Hypothalamus (tissue), 51 donors: ENCODE measurements around the gene TM2D3.

Experiments
- DNase-seq, 51 donors: peaks; one replicate each; lab custom pipeline; 2025; lab: John Stamatoyannopoulos, UW

TM2D3 gene

DNA sequence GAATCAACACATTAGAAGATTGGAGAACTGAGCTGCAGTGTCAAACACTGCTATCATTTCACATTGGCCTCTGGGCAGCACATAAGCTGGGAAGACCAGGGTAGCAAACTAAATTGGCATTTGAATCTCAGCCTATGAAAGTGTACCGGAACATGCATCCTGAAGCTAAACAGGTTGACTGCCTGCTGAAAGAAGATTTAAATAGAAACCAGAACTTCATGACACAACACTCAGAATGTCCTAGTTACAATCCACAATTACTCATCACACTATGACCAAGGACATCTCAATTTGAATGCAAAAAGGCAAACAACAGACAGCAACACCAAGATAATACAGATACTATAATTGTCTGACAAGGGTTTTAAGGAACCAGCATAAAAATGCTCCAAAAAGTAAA, 26.2 kb downstream of the TM2D3 start:
- DNase-seq, result no peak

DNA sequence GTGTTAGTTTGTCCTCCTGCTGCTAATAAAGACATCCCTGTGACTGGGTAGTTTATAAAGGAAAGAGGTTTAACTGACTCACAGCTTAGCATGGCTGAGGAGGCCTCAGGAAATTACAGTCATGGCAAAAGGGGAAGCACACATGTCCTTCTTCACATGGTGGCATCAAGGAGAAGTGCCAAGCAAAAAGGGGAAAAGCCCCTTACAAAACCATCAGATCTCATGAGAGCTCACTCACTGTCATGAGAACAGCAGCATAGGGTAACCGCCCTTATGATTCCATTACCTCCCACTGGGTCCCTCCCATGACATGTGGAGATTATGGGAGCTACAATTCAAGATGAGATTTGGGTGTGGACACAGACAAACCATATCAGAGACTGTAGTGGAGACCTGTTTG, 27.0 kb downstream of the TM2D3 start:
- no peak for DNase-seq

DNA sequence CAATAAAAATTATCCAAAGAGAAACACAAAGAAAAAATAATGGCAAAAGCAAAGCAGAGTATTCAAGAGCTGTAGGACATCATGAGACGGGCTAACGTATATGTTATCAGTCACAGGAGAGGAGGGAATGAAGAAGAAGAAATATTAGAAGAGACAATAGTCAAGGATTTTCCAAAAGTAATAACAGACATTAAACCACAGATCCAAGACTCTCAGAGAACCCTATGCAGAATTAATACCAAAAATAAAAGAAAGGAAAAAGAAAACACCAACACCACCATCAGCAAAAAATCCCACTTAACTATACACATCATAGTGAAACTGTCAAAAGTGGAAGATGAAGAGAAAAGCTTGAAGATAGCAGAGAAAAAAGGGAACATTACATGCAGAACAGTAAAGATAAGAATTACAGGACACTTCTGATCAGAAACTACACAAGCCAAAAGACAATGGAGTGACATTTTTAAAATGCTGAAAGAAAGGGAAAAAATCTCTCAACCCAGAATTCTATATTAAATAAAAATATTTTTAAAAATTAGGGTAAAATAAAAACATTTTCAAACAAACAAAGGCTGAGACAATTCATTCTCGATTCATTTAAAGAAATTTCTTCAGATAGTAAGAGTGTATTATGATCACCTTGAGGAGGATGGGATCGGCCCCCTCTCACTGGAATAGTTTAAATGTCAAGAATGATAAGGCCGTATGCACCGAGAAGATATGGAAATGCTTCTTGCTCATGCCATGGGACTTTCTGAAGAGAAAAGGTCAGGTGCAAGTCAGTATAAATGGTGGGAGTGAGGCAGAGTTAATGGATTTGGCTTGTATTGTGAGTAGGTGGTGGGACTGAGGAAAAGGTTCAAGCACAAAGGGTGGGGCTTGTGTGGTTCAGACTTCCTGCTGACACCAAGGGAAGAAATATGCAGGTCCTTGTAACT, 28.5 kb downstream of the TM2D3 start:
- DNase-seq, result no peak

DNA sequence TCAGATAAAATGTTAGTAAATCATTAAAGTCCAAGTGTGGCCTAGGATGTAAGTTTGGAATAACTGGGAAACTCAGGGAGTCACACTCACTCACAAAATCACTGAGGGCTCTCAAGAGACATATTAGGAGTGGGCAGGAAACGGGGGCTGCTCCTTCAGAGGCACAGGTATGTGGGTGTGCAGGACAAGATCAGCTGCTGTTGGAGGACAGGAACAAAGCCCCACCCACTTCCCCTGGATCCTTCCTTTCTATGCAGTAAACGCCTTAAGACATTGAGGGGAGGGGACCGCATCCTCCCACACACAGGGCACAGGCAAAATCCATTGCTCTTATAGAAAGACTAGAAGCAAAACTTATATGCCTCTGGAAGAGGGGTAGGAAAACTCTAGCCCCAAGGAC, 30.2 kb downstream of the TM2D3 start:
- no peak for DNase-seq

DNA sequence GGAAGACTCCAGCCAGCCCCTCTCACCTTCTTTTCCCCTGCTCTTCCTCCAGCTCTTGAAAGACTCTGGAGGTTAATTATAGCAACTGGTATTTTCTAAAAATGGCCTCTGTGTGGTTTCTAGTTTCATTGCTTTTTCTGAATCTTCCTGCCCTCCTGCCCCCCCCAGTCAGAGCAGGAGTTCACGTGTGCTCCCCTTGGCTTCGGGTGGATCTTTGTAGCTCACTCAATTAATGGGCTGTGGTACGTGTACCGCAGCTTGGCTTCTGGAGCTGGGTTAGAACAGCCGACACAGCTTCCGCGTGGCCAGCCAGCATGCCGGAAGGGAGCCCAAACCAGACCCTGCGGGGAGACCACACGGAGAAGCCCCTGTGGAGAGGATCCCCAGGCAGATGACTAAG, 31.5 kb downstream of the TM2D3 start:
- DNase-seq, result no peak

DNA sequence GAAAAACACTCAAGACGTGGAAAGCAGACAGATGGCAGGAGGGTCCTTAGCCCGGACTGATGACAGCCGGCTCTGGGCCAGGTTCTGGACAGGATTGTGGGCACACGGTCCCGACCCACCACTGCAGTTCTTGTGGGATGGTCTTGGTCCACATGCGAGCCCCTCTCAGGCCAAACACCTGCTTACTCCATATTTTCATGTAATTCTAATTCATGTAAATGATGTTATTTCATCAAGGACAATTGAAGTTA, 32.6 kb downstream of the TM2D3 start:
- no peak for DNase-seq

DNA sequence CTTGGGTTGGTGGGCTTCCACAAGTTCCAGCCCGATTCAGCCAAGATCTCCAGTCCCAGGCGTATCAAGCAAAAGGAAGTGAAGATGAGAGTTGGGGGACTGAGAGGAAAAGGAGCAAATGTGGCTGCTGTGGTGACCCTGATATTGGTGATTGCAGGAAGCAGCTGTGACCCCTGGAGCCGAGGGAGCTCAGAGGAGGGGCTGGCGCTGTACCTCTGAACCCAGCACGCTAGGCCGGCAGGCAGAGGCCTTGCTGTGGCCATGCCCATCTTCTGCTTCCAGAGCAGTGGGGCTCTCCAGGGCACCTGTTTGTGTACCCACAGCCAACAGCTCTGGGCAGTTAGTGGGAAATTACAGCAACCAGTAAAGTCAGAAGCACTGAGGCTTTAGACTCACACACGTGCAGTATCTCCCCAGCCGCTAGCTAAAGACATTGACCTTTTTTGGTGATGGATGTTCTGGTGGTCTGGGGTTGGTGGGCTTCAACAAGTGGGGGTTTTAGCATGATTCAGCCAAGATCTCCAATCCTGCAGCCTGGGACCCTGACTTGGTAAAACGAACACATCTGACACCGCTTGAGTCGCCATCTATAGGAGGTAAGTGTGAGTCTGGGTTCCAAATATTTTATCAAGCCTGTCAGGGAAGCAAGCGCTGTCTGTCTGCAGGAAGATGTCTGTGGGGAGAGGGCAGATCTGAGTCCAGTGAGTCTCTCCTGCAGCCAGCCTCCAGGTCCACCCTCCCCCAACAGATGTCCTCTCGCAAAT, 33.1 kb downstream of the TM2D3 start:
- DNase-seq, result no peak

DNA sequence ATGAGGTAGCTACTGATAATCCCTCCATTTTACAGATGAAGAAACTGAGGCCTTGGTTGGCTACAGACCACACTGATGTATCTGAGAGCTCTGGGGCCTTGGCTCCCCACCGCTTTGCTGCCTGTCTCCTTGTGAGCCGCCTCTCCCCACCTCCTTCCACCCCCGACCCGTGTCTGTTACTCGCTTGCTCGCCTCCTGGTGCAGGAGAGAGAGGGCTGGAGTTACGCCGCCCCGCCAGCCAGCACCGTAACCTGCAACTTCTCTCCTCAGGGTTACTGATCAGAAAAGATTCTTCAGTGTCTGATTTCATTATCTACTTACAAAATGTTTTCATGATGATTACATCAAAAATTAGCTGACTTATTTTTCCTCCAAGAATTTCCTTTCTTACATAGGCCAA, 34.1 kb downstream of the TM2D3 start:
- no peak for DNase-seq

DNA sequence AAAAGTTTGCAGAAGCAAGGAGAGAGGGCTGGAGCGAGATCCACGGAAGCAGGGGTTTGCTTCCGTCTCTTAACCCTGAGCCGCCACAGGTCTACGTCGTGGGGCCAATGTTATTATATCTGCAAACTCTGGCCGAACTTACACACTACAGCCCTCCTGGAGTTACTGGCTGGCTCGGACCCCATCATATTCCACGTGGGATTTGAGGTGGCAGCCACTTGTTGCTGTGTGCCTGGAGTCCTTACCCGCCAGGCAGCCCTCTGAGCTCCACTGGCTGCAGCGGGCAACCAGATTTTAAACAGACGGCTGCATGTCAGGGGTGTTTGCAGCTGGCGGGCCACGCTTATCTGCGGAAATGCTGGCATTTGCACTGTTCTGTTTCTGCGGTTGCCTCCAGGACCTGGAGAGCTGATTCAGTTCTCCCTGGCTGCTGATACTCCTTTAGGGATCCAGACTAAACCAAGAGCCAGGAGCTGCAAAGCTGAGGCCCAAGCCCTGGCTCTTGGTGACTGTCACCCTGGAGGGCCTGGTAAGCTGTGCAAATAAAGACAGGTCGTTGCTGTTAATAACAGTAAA, 34.7 kb downstream of the TM2D3 start:
- DNase-seq, result no peak

DNA sequence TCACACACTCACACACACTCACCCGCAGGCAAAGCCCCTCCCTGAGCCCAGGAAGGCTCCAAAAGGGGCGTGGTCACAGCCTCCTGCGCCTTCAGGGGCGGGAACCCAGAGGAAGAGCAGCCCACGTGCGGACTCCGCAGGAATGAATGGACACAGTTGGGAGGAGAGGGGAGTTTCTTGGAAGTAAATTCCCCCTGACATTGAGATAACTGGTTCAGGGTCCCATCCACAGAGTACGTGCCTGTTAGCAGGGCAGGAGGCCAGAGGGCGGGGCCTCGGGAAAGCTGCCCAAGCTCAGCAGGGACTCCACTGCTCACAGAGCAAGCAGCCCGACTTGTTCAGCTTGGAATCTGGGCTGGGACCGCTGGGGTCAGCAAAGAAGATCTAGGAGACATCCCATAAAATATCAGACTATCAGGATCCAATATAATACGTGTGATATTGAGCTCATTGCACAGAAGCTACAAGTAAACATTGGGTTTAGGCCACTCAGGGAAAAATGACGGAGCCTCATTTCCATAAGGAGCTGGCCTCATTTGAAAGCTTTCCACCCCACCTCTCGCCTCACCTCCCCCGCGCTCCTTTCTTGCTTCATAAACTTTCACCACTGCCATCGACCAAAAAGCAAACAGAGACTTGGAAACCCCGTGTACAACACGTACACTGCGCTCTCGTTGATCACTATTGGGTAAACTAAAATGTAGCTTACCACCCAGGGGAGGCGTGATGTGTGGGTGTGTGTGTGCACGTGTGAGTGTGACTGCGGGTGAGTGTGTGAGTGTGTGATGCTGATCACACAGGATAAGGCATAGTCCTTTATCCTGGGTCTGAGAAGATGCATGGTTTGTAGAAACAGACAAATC, 36.0 kb downstream of the TM2D3 start:
- DNase-seq, result peak in 3 of 51 donors; percentile 9 to 14 (median 10)

DNA sequence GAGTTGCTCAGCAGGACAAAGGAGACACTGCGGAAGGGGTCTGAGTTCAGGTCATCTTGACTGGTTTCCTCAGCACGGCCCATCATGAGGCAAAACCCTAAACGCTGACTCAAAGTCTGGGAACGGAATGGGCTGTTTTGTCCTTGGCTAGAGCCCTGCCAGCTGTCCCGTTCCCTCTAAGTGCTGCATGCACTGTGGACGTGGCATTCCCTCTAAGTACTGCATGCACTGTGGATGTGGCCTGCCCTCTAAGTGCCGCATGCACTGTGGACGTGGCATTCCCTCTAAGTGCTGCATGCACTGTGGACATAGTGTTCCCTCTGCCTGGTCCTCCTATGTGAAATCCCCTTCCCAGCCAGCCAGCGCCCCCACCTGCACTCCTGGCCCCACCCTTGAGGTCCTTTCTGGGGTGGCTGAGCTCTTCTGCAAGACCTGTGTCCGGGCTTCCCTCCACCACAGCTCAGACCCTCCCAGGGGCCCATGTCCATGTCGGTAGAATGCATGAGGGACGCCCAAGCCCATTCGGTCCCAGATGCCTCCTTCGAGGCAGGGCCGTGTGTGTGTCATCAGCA, 36.7 kb downstream of the TM2D3 start:
- DNase-seq, result no peak

DNA sequence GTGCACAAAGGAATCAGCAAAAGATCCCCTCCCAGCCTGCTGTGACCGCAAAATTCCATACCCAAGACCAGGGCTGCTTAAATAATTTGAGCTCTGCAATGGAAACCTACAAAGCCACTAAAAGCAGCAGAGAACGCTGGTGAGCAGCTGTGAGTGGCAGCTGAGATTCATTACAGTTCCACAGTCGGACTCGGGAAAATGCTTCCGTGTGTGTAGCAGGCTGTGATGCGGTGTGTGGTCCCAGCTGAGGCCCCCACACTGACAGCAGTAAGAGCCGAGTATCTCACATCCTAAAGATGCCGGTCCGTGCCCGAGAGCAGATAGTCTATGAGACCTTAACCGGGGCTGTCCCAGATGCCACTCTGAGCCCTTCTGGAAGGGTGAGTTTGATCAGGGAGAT, 37.4 kb downstream of the TM2D3 start:
- no peak for DNase-seq

DNA sequence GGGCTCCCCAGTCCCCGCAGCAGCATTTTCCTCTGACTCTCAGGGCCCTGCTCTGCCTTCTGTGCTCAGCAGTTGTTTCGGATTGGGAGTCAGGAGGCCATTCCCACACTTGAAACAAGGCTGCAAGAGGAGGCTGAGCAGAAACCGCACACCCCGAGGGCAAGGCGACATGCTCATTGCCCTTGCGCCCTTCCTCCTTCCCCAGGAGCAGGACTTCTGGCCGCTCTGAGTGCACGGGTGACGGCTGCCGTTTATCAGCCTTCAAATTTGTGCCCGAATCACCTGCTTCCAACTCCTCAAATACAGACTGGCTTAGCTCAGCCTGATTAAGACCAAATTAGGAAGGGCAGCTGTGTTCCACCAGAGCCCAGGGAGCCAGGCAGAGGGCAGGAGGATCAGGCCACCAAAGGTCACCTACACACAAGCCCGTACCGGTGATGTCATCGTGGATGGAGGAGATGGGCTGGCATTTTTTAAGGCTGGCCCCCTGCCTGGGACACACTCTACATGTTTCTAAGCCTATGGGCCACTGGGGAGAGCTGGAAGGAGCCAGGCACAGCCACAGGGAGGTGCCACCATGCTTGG, 38.1 kb downstream of the TM2D3 start:
- no peak for DNase-seq

DNA sequence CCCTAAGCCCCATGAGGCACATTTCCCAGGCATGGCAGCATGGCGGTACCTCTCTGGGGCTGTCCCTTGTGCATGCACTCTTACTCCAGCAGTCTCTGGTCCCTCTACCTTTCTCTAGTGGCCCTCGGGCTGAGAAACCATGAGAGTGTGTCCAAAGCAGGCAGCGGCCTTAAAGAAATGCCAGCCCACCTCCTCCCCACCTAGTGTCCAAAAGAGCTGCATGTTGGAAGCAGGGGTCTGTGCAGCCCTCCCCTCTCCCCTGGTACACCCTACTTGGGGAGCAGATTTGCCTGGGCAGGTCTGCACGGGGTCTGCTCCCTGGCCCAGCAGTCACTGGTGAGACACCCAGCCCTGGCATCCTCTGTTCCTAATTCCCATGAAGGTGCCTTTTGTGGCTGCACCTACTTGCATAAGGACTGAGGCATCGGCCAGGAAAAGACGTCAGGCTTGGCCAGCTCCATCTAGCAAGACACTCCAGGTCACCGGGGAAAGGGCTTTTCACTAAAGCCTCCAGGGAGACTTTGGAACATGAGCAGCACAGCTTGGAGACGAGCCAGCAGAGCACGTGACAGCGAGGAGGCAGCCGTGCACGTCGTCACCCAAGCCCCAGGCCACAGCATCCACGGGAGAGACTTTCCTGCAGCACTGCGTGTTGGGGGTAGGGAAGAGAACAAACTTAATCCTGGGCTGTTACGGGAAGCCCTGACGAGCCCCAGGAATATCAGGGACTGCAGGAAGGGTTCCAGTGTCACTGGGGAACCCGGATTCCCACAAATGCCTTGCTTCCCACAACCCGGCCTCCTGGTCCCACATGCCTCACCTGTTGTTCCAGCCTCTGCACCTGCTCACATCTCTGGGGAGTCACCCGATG, 38.8 kb downstream of the TM2D3 start:
- peak in 39 of 51 donors; percentile 14 to 78 (median 44) for DNase-seq

DNA sequence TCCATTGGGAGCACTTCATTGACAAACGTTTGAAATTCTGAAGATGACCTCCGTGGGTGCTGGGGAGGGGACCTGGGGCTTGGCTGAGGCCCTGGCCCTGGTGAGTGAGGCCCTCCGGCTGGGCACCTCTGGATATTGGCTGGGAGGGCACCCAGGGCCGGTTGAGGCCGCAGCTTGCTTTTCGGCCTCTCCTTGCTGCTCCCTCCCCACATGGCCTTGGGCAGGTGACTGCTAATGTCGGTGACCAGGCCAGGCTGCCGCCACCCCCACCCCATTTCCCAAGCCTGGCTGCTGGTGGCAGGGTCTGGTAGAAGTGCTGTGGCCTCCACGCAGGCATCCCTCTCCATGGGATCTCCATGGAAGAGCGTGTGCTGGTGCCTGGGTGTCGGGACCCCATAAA, 39.5 kb downstream of the TM2D3 start:
- no peak for DNase-seq

DNA sequence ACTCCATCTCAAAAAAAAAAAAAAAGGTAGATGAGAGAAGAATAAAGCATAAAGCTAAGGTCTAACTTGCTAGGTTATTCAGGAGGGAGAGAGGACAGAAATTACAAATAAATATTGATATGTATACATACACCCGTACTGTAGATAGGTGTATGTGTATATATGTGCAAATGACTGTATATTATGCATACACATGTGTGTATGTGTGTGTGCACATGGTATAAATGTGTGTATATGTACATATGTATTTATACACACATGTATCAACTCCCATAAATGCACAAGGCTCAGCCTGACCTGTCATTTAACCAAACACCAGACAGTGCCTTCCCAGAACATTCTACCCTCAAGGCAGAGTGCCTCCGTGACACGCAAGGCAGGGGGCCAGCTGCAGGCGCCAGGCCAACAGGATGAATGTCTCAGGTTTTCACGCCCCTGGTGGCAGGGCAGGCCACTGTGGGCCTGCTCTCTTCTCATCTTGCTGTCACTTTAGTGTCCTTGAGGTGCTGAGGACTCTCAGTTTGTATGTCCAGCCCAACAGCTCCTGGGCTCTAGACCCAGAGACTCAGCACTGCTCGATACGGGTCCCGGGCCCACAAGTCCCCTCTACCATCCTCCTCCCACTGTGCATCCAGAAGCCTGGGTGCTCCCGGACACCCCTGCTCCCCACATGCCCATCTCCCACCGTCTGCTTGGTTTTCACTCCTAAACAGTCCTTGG, 40.4 kb downstream of the TM2D3 start:
- no peak for DNase-seq

DNA sequence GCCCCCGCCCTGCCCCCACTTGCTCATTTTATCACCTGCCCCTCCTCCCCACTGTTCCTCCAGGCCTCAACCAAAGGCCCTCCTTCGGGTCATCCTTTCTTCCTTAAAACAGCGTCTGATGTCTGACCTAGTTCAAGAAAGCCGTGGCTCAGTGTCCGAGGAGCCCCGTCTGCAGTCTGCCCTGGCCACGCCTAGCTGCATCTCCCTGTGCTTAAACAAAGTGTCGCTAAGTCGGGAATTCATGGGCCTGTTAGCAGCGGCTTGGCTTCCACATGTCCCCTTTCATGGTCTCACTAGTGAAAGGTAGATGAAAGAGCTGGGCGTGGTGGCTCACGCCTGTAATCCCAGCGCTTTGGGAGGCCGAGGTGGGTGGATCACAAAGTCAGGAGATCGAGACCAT, 41.2 kb downstream of the TM2D3 start:
- DNase-seq, result no peak

DNA sequence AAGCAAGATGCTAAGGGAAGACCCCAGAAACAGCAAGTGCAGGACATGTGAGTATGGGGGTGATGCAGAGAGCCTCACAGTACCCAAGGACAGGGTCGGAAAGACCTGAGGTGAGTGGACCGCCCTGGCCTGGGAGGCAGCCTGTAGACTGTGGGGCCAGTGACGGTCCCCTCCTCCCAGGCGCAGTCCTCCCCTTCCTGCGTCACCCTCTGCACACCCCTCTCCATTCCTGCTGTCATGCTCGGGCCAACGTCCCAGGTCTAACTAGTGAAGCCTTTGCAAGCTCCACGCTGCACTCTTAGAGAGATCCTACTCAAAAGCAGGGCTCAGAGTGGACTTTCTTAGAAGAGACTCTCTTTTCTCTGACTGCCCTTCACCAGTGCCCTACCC, 41.6 kb downstream of the TM2D3 start:
- DNase-seq, result no peak
